AG04449 (cell line): ENCODE measurements around the gene TRDN.
"Not testable (repeated sequence)": the region's sequence is repeated elsewhere in the genome, so short reads cannot be mapped to it uniquely, and the experiment has no call there.

Experiments
- CTCF ChIA-PET: fragments of 350-600 bp; formaldehyde crosslinking; extraction: SDS; loops from one replicate; lab custom pipeline; 2021; ENCODE audit warnings: antibody characterized with exemption; lab: Yijun Ruan, JAX
- POLR2A ChIA-PET: fragments of 400-600, 350-600 bp; formaldehyde crosslinking; extraction: SDS; loops from one replicate; lab custom pipeline; 2020; ENCODE audit warnings: antibody characterized with exemption, inconsistent platforms; lab: Yijun Ruan, JAX
- DNase-seq: peaks from one replicate; pipeline ENCODE4 v3.0.0-alpha.2; 2010; ENCODE audit warnings: low read depth, low spot score
- H3K4me3 ChIP-seq: 2 replicates; pipeline ENCODE4 v1.5.1; 2011; ENCODE audit warnings: low read depth, mild to moderate bottlenecking, control low read depth, low read length
- CTCF ChIP-seq: IDR thresholded peaks from one replicate; pipeline ENCODE4 v1.5.1; 2011; ENCODE audit warnings: mild to moderate bottlenecking, moderate library complexity, low read length, control low read depth, inconsistent platforms; ENCODE audit not compliant: insufficient read depth; ENCODE audit errors: missing control alignments

The TRDN gene

GRCh38 chr6:123329337-123329736 lies 307.4 kb downstream of the TRDN start:
- no peak overlapping the region for H3K4me3 ChIP-seq
- TF ChIP-seq CTCF = no peak
- ChIA-PET CTCF (no interaction called here), POLR2A (no interaction called here)
- DNase-seq = no peak

- CTCF ChIA-PET = no interaction called here
These were observed 313.1 kb downstream of the TRDN start for GRCh38 chr6:123323452-123324329.

GRCh38 chr6:123321020-123321419 lies 315.7 kb downstream of the TRDN start:
- CTCF ChIA-PET = interaction anchor here (1.5 kb wide), 1 partner anchor 593 kb away, joined by 3 read pairs; no protein-coding TSS in a partner anchor

More at GRCh38 chr6:123323452-123324329, 313.1 kb downstream of the TRDN start:
- no peak for TF ChIP-seq CTCF
- POLR2A ChIA-PET = no interaction called here
- no peak overlapping the region for H3K4me3 ChIP-seq
- no peak for DNase-seq

GRCh38 chr6:123316733-123317323 lies 319.9 kb downstream of the TRDN start:
- no peak for TF ChIP-seq CTCF
- ChIA-PET CTCF (interaction anchor here (0.9 to 3.3 kb wide), 5 partner anchors 9 to 891 kb away, joined by 3 to 10 read pairs (median 4); no protein-coding TSS in a partner anchor), POLR2A (no interaction called here)
- DNase-seq = no peak
- H3K4me3 ChIP-seq = no peak overlapping the region

More at GRCh38 chr6:123321020-123321419, 315.7 kb downstream of the TRDN start:
- DNase-seq = no peak
- POLR2A ChIA-PET = no interaction called here
- no peak for TF ChIP-seq CTCF
- H3K4me3 ChIP-seq = no peak overlapping the region

- POLR2A ChIA-PET, H3K4me3 ChIP-seq, DNase-seq, CTCF ChIA-PET: not testable (repeated sequence)
These were observed 322.3 kb downstream of the TRDN start for GRCh38 chr6:123314459-123314858.

GRCh38 chr6:123309130-123309529 lies 327.6 kb downstream of the TRDN start:
- POLR2A ChIA-PET = no interaction called here
- DNase-seq = no peak
- CTCF ChIA-PET = interaction anchor here (3.0 kb wide), 1 partner anchor 439 kb away, joined by 8 read pairs; no protein-coding TSS in a partner anchor

More at GRCh38 chr6:123309130-123309529, 327.6 kb downstream of the TRDN start:
- no peak for TF ChIP-seq CTCF
- no peak overlapping the region for H3K4me3 ChIP-seq
